Adrenal gland (tissue), 12 donors: ENCODE data around the gene SEMA3F. TPM values are rescaled to one million over a fixed set of nuclear protein-coding genes. Genes with fewer than 3 reads are reported as not detected.

Experiments used
- DNase-seq, 7 donors: peaks; one replicate each; pipeline ENCODE4 v3.0.0-alpha.2; 2019 to 2020
- H3K27ac ChIP-seq, 5 donors: fragments of 200-600 bp; sonication (generic) in 4 of 5; 1 replicate in 3 of 5; 2 replicates in 2 of 5; pipeline versions ENCODE4 v1.5.1 to v1.8.0; 2016 to 2020; ENCODE audit warnings: mild to moderate bottlenecking in 1 of 5
- H3K27me3 ChIP-seq: fragments of 200-600 bp; 2 replicates; pipeline ENCODE4 v1.8.0; 2021
- H3K36me3 ChIP-seq, 2 donors: fragments of 200-600 bp; replicated peaks in 1 of 2; 1 replicate in 1 of 2; 2 replicates in 1 of 2; pipeline versions ENCODE4 v1.5.1 to v1.8.0; 2018 to 2022
- H3K4me1 ChIP-seq, 2 donors: fragments of 200-600 bp; replicated peaks in 1 of 2; 1 replicate in 1 of 2; 2 replicates in 1 of 2; pipeline versions ENCODE4 v1.5.1 to v1.8.0; 2018 to 2021
- H3K4me3 ChIP-seq, 4 donors: fragments of 200-600 bp; sonication (generic) in 3 of 4; one replicate each; pipeline ENCODE4 v1.5.1; 2016 to 2018
- H3K9me3 ChIP-seq, 3 donors: fragments of 200-600 bp; sonication (generic) in 1 of 3; replicated peaks in 1 of 3; 1 replicate in 2 of 3; 2 replicates in 1 of 3; pipeline versions ENCODE4 v1.5.1 to v1.8.0; 2016 to 2021
- POLR2A ChIP-seq, 2 donors: fragments of 450-650 bp; IDR thresholded peaks; one replicate each; pipeline ENCODE4 v1.6.1; 2017; ENCODE audit warnings: antibody characterized with exemption in 2 of 2, mild to moderate bottlenecking in 2 of 2, moderate library complexity in 1 of 2
- WGBS, 4 donors: extraction: QIAGEN DNeasy Blood & Tissue Kit in 2 of 4; methylation state at CpG; one replicate each; pipeline versions ENCODE4 v1.1.5 to v1.1.7; 2013 to 2017; 5-methylcytosine and 5-hydroxymethylcytosine counted together
- intact Hi-C, 2 donors: fragments of 100-400 bp; cut with DNase I; formaldehyde crosslinking; loops; one replicate each; pipeline versions ENCODE4 v1.14.1 to v1.15.0; 2022 to 2023
- polyA plus RNA-seq, 3 donors: library from polyadenylated mRNA; stranded (reverse); fragments of 200-250 nt in 2 of 3; fragments of 350-450 nt in 1 of 3; fragmentation: Illumina TruSeq in 1 of 3; extraction: RNeasy Lipid Tissue Mini Kit (QIAGEN cat#74804) in 1 of 3; gene quantifications; one replicate each; pipeline ENCODE4 v1.2.3, GENCODE V29; 2013 to 2014
- total RNA-seq, 9 donors: library from RNA; depleted of rRNA in 4 of 9; stranded (reverse); fragments of >200 nt in 4 of 9; fragments of 120-200 nt in 1 of 9; fragmentation: NEBNext Ultra II Directional in 1 of 9; extraction: Animal tissue kit (Norgen Biotek cat#: 25700) in 1 of 9; gene quantifications; one replicate each; pipeline versions ENCODE4 v1.1.0 to v1.2.4, GENCODE V29; 2013 to 2023
- TF ChIP-seq, protein P1 (sequence below), 6 experiments: fragments of 450-650 bp in 4 of 6; fragments of 200-600 bp in 2 of 6; sonication (generic) in 1 of 6; IDR thresholded peaks; 1 replicate in 5 of 6; 2 replicates in 1 of 6; pipeline versions ENCODE4 v1.5.1 to v1.8.0; 2016 to 2021; ENCODE audit warnings: antibody characterized with exemption in 6 of 6, mild to moderate bottlenecking in 2 of 6, moderate library complexity in 1 of 6
- donor health status: healthy with polysubstance abuse.
- donor health status: Bipolar disorder and iron deficiency.
- donor health status: DM: yes; HTN: yes; CAD: no.
- donor health status: DM: no; HTN: no; CAD: no.
- donor health status: DM: no; HTN: no; CAD: no.
- donor health status: DM: yes; HTN: yes; CAD: no.

Gene SEMA3F
- total and polyA plus RNA-seq, 12 donors: 1.6 to 21.1 (median 13.6) TPM

DNA sequence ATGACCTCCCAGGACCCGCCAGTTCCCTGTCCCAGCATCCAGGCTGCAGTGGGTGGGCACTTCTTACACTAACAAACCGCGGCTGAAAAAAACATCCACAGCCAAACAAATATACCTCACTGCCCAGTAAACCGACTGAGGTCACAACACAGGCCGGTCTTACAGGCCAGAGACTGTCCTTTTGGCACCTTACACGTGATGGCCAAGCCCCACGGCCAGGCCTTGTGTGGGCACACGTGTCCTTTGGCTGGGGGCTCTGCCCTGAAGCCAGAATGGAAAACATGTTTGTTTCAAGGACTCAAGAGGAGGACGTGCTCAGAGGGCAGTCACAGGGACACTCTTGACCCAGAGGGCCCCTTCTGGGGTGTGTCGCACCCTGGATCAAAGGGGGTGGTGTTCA is 59.7 kb downstream of the SEMA3F start:
- no peak overlapping the region for H3K4me3 ChIP-seq
- H3K36me3 ChIP-seq: no peaks in the 10 kb centered on the region
- 51 to 79% (median 76%) methylated on average over 7 to 10 of the region's 10 CpGs for WGBS, 4 donors
- DNase-seq: no peak
- intact Hi-C loops: no loop called here
- no peak overlapping the region for H3K27ac ChIP-seq
- no peak for TF ChIP-seq POLR2A (IDR thresholded peaks at IDR 0.05)
- TF ChIP-seq, protein P1, sequence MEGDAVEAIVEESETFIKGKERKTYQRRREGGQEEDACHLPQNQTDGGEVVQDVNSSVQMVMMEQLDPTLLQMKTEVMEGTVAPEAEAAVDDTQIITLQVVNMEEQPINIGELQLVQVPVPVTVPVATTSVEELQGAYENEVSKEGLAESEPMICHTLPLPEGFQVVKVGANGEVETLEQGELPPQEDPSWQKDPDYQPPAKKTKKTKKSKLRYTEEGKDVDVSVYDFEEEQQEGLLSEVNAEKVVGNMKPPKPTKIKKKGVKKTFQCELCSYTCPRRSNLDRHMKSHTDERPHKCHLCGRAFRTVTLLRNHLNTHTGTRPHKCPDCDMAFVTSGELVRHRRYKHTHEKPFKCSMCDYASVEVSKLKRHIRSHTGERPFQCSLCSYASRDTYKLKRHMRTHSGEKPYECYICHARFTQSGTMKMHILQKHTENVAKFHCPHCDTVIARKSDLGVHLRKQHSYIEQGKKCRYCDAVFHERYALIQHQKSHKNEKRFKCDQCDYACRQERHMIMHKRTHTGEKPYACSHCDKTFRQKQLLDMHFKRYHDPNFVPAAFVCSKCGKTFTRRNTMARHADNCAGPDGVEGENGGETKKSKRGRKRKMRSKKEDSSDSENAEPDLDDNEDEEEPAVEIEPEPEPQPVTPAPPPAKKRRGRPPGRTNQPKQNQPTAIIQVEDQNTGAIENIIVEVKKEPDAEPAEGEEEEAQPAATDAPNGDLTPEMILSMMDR (IDR thresholded peaks at IDR 0.05): no peak
- H3K27me3 ChIP-seq: no peaks in the 10 kb centered on the region
- no peaks in the 10 kb centered on the region for H3K9me3 ChIP-seq
- H3K4me1 ChIP-seq: no peaks in the 10 kb centered on the region

DNA sequence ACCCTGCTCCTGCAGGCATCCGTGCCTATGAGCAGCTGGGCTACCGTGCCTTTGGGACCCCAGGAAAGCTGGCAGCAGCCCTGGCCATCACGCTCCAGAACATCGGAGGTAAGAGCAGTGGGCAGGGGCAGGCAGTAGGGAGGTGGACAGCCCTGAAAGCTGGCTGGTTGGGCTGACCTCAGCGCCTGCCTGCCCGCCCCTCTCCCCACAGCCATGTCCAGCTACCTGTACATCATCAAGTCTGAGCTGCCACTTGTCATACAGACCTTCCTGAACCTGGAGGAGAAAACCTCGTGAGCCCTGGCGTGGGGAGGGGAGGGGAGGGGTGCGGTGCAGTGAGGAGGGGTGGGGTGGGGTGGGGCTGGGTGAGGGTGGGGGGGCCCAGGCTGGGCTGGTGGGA is 60.4 kb downstream of the SEMA3F start:
- no peak for DNase-seq
- H3K27ac ChIP-seq: no peak overlapping the region
- WGBS, 4 donors: 72 to 100% (median 79%) methylated on average over 3 to 9 of the region's 9 CpGs

DNA sequence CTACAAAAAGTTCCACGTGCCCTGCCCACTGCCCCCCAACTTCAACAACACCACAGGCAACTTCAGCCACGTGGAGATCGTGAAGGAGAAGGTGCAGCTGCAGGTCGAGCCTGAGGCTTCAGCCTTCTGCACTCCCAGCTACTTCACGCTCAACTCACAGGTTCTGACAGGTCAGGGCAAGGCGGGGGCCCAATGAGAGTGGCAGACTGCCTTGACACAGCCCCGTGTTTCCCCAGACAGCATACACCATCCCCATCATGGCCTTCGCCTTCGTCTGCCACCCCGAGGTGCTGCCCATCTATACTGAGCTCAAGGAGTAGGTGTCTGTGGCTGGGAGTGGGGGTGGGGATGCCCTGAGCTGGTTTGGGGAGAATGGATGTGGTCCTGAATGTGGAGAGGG is 62.6 kb downstream of the SEMA3F start:
- DNase-seq: no peak
- 78 to 87% (median 82%) methylated on average over 8 to 10 of the region's 10 CpGs for WGBS, 4 donors
- Histone ChIP-seq H3K36me3 (no peaks in the 10 kb centered on the region), H3K4me1 (no peaks in the 10 kb centered on the region), H3K9me3 (no peaks in the 10 kb centered on the region), H3K27ac (no peak overlapping the region), H3K4me3 (no peak overlapping the region), H3K27me3 (no peaks in the 10 kb centered on the region)
- intact Hi-C loops: no loop called here
- no peak for TF ChIP-seq POLR2A (IDR thresholded peaks at IDR 0.05)
- TF ChIP-seq, protein P1 (IDR thresholded peaks at IDR 0.05): no peak

More for the DNA sequence above, 60.4 kb downstream of the SEMA3F start:
- intact Hi-C loops: no loop called here
- H3K27me3 ChIP-seq: no peaks in the 10 kb centered on the region
- H3K36me3 ChIP-seq: no peaks in the 10 kb centered on the region
- TF ChIP-seq, protein P1 (IDR thresholded peaks at IDR 0.05): no peak
- no peak for TF ChIP-seq POLR2A (IDR thresholded peaks at IDR 0.05)
- H3K9me3 ChIP-seq: no peaks in the 10 kb centered on the region
- H3K4me1 ChIP-seq: no peaks in the 10 kb centered on the region
- no peak overlapping the region for H3K4me3 ChIP-seq

DNA sequence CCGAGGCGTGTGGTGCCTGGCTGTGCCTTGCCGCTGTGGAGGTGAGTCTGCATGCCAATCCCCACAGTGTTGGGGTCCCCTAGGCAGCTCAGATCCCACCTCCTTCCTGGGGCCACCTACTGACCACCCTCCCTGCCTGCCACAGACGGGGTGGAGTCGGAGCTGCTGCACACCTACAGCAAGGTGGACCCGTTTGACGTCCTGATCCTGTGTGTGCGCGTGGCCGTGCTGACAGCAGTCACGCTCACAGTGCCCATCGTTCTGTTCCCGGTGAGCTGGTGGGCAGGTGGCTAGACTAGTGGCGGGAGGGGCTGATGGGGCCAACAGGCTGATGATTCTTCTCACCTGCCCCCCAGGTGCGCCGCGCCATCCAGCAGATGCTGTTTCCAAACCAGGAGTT is 63.3 kb downstream of the SEMA3F start:
- intact Hi-C loops: no loop called here
- Histone ChIP-seq H3K4me3 (no peak overlapping the region), H3K9me3 (no peaks in the 10 kb centered on the region), H3K27me3 (no peaks in the 10 kb centered on the region), H3K27ac (no peak overlapping the region), H3K36me3 (no peaks in the 10 kb centered on the region), H3K4me1 (no peaks in the 10 kb centered on the region)
- no peak for DNase-seq
- TF ChIP-seq, protein P1 (IDR thresholded peaks at IDR 0.05): no peak
- no peak for TF ChIP-seq POLR2A (IDR thresholded peaks at IDR 0.05)
- WGBS, 4 donors: 86 to 96% (median 89%) methylated on average over 7 to 17 of the region's 17 CpGs
